ENCODE data around the gene LY6G6D.

LY6G6D gene

DNA sequence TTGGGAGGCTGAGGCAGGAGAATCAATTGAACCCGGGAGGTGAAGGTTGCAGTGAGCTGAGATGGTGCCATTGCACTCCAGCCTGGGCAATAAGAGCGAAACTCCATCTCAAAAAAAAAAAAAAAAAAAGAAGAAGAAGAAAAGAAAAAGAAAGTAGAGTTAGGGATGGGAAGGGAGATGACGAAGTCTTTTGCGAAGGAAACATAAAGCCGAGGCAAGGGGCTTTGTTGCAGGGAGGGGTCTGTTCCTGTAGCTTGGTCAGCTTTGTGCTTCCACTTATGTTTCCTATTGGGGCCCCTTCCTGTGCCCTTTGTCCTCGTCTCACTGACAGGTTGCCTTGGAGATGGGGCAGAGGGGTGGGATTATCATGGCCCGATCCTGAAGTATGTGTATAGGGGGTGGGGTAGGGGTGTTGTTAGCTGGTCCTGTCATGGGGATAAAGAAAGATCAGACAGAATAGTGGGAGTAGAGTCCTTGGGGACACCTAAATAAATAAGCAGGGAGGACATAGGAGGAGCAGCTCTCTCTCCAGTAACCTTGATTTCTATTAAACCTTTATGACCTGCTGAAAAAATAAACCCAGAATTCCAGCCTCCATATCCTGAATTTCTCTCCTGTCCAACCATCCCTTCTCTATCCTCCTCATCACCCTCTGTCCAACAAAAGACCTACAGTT lies 22.3 kb downstream of the LY6G6D start:
- DNase-seq = no peak

DNA sequence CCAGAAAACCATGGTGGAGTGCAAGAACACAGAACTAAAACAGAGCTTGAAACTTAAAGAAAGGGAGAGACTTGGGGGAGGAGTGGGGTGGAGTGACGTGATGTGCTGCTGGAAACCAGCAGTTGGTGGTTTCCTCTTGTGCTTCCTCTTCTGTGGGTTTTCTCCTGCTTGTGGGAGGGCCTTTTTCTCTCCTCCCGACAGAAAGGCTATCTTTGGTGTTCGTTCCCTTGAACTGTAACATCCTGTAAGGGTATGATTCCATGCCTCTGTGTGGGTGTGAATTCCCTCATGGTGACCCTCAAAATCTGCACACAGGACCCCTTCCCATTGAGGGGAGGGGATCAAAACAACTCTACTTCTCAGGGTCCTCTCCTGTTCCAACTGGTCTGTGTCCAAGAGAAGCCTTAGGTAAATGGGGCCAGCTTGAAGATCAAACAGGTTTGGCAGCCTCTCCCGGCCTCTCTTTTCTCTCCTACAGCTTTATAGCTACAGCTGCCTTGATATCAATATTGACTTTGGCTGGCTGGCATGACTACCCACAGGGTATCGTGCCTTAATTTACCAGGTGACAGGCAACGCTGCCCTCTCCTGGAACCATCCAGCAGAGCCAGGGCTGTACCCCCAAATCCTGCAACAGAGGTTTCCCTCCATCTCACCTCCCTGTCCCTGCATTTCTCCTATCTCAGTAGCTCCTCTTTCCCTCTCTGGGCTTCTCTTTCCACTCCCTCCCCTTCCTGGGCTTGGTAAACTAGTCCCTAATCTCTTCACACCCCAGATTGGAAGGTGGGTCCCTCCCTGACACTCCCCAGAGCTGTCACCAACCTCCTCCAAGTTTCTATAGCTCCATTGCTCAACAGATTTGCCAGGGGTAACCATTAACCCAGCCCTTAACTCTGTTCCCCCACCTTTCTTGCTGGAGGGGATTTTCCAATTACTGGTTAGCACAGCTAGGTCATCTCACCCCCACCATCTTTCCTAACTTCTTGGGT lies 23.1 kb downstream of the LY6G6D start:
- peak; percentile 46 for DNase-seq

DNA sequence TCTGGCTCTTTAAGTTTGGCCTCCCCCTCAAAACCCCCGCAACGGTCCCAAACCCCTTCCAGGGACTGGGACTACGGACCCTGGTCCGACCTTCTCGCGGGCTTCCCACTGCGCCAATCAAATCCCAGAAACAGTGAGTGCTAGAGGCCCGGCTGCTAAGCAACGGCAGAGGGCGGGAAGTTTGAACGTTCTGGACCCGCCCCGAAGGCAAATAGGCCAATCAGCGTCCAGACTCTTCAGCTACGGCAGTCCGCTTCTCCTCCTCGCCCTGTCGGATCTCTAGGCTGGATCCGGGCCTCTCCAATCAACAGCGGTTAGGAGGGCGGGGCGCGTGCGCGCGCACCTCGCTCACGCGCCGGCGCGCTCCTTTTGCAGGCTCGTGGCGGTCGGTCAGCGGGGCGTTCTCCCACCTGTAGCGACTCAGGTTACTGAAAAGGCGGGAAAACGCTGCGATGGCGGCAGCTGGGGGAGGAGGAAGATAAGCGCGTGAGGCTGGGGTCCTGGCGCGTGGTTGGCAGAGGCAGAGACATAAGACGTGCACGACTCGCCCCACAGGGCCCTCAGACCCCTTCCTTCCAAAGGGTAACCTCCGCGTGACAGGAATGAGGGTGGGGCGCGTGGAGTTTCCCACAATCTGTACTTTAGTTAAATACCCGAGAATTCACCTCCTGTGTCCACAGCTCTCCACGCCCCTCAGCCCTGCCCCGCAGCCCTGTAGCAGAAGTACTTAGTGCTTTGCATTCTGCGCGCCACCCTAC lies 24.7 kb downstream of the LY6G6D start, which contains the start of gene MSH5:
MSH5 (plus strand) TSS at position 367 of the 758 bp plus-strand sequence. CDS start 462 bp downstream, outside the sequence.
- DNase-seq = peak; percentile 95

DNA sequence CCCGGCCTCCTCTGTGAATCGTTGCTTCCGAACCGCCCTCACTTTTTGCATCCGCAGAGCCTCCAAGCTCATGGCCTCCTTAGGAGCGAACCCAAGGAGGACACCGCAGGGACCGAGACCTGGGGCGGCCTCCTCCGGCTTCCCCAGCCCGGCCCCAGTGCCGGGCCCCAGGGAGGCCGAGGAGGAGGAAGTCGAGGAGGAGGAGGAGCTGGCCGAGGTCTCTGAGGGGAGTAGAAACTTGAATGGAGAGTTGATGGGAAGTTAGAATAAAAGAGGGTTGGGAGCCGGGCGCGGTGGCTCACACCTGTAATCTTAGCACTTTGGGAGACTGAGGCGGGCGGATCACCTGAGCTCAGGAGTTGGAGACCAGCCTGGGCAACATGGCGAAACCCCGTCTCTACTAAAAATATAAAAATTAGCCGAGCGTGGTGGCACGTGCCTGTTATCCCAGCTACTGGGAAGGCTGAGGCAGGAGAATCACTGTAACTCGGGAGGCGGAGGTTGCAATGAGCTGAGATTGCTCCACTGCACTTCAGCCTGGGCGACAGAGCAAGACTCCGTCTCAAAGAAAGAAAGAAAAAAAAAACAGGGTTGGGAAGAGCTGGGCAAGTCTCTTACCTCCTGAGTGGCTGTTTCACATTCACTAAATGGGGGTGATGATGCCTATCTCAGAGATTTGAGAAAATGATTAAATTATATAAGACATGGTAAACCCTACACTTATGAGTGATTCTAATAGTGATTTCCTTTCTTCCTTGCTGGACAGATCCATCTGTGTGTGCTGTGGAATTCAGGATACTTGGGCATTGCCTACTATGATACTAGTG lies 25.5 kb downstream of the LY6G6D start:
- no peak for DNase-seq

DNA sequence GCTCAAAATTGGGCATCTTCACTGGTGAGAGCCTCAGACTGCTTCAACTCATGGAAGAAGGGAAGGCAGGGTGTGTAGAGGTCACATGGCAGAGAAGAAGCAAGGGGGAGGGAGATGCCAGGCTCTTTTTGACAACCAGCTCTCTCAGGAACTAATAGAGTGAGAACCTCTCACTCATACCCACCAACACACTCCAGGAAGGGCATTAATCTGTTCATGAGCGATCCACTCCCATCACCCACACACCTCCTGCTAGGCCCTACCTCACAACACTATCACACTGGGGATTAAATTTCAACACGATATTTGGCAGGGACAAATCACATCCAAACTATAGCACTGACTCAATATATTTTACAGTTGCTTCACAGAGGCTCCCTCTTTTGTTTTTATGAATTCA lies 26.7 kb downstream of the LY6G6D start:
- no peak for DNase-seq

DNA sequence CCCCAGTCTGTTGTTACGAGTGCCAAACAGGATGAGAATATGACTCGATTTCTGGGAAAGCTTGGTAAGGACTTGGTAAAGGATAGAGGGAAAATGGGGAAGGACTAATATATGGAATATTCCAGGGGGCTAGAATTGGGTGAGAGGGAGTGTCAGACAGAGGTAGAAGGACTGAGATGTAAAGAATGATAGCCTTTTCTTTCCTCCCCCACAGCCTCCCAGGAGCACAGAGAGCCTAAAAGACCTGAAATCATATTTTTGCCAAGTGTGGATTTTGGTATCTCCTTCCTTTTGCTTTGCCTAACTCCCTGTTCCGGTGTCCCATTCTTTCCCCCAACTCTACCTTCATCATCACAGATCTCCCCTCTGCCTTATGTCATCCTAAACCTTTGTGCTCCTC lies 27.7 kb downstream of the LY6G6D start:
- no peak for DNase-seq

DNA sequence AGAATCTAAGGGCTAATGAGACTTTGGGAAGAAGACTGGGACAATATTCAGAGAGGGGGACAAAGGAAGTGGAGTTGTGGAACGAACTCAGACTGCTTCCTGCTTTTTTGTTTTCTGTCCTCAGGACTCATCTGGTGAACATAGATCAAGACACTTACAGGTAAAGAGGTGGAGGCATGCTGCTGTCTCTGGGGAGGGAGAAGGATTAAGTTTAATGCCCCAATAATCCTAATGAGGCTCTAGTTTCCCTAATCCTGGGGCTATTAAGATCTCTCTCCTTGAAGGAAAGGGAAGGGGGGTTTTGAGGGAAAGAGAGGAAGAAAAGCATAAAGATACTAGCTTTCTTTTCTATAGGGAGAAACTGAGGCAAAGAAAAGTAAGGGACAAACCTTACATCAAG lies 29.3 kb downstream of the LY6G6D start:
- no peak for DNase-seq

DNA sequence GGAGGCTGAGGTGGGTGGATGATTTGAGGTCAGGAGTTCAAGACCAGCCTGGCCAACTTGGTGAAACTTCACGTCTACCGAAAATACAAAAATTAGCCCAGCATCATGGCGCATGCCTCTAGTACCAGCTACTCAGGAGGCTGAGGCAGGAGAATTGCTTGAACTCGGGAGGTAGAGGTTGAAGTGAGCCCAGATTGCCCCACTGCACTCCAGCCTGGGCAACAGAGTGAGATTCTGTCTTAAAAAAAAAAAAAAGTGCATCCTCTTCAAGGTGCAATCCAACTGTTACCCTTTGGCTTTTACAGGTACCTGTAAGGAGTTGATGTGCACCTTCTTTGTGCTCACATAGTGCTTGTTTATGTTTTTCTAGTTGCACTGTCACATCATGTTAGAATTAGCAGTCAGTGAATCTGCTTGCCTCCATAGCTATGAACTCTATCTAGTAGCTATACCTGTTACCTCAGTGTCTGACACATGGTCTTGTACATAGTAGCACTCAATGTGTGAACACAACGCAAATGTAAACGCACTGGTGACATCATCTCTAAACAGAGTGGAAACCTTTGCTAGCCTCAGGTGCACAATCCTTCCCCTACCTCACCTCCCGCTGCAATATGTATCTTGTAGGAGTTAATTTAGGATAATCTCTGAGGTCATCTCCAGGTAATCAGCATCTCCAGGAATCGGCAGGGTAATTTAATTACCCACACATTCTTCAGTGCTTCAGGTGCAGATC lies 34.3 kb downstream of the LY6G6D start:
- no peak for DNase-seq

DNA sequence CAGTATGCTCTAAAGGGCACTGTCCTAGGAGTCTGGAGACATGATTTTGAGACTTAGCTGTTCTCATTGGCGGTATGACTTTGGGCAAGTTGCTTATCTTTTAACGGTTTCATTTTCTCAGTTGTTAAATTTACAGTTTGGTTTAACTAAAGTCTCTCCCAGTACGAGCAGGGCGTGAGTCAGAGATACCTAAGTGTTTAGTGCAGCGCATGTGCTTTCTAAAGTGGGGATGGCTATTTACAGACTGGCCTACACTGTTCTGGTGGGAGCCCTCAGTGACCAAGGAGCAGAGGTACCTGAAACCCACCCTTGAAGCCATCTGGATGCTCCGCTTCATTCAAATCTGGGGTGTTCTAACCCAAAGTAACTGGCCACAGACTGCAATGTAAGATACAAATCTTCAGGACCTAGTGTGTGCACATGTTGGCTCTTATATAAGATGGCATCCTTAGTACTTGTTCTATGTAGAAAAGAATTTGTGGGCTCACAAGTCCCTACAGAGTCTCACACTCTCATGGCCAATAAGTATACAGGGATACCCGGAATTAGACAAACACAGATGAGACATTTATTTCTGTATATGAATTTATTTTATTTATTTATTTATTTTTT lies 35.4 kb downstream of the LY6G6D start:
- no peak for DNase-seq

DNA sequence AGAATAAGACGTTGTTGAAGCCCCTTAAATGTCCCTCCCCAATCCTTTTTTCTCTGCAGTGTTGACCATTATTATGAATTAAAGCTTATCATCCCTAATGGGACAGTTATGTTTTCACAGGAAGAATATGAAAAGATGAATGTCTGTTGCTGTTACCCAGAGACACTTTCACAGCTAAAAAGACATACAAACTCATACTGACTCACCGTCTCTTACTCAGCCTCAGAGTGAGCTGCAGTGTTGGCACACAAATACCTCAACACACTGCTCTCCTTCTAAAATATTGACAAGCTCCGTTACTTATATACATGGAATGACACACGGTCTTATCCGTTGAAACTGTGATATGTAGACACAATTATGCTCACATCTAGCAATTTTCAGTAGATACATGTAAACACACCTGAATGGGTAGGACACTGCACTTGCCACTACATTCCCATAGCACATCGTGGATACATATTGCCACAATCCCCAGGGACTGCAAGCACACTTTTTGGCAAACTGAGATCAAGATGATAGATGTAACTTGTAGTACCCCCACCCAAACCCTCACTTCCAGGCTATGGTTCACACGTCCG lies 37.7 kb downstream of the LY6G6D start:
- no peak for DNase-seq

DNA sequence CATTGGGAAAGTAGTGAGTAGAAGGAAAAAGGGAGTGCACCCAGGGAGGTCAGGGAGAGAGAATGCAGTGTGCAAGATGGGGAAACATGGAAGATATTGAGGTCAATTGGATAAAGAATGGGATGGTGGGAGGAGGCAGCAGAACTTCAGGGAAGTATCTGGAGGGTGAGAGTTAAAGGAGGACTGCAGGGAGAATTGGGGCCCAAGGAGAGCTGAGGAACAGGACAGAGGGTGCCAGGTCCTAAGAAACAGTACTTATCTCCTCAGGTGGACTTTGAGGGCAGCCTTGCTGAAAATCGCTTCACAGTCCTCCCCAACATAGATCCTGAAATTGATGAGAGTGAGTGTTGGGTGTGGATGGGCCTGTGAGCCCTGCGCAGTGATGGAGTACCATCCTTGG lies 43.1 kb downstream of the LY6G6D start:
- no peak for DNase-seq

DNA sequence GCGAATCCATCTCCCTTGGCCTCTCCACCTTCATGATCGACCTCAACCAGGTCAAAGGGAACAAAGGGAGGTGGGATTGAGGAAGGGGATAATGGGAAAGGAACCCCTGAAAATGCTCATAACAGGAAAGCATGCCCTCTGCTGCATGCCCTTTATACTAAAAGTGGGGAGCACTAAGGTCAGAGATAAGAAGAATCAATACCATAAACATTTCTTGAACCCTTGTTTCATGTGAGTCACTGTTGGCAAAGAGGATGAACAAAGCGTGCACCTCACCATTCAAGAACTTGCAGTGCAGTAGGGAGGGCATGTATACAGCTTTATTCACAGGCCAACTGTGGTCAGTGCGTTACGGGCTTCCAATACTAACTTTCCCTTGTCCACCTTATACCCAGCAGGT lies 45.6 kb downstream of the LY6G6D start:
- DNase-seq = no peak

DNA sequence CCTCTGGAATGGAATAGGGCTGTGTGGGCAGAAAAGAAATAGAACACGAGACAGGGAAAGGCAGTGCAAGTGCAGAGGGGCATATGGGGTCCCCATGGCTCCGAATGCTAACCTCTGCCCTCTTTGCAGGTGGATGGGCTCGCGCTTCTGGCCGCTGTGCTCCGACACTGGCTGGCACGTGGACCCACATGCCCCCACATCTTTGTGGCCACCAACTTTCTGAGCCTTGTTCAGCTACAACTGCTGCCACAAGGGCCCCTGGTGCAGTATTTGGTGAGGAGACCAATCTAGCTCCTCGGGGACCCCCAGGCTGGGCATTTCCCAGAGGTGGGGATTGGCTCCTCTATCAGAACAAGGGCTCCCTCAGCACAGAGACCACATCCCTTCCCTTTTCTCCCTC lies 46.2 kb downstream of the LY6G6D start:
- no peak for DNase-seq

DNA sequence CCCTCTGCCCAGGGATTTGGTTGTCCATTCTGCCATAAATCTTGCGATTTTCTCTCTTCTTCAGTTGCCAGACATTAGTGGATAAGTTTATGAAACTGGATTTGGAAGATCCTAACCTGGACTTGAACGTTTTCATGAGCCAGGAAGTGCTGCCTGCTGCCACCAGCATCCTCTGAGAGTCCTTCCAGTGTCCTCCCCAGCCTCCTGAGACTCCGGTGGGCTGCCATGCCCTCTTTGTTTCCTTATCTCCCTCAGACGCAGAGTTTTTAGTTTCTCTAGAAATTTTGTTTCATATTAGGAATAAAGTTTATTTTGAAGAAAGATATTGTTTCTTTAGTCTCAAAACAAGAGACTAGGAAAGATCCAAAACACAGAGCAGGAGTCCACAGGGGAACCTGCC lies 47.2 kb downstream of the LY6G6D start, which contains the start of gene SAPCD1:
SAPCD1 (plus strand) TSS at position 301 of the 400 bp plus-strand sequence. CDS start 399 bp downstream, outside the sequence.
- no peak for DNase-seq

DNA sequence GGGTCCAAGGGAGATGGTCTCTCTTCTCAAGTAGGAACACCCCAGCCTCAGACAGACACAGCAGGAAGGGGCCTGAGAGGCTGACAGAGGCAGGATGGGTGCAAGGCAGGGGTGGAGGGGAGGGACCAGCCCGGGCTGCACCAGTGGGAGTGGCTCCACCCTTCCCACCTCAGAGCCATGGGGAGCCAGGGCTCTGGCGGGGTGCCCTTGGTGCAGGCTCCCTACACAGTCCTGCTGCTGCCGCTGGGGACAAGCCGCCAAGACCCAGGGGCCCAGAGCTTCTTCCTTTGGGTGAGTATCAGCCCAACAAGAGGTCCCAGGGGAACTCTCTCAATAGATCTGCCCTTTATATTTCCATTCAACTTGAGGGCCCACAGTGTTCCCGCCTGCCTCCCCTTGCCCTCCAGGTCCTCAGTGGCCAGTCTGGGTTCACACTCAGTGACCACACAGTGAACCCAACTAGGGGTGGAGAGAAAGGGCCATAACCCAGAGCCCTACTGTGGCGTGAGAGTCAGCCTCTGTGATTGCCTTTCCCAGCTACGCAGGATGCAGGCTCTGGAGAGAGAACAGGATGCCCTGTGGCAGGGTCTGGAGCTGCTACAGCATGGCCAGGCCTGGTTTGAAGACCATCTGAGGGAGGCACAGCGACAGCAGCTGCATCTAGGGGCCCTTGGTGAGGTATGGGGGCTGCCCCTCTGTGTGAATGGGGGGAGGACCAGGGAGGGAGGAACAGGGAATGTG lies 47.9 kb downstream of the LY6G6D start:
- DNase-seq = no peak

DNA sequence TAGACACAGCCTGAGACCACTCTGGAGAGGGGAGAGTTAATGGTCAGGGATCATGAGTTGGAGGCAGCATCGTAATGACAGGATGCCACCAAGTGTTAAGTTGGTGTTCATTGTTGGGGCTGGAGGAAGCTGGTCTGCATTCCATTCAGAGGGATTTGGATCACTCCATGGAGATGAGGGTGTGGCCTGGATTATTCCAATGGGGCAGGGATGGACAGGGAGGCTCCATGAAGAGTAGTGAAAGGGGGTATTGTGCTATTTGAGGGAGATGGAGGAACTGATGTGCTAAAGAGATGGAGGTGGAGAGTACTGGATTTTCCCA lies 48.4 kb downstream of the LY6G6D start:
- no peak for DNase-seq

DNA sequence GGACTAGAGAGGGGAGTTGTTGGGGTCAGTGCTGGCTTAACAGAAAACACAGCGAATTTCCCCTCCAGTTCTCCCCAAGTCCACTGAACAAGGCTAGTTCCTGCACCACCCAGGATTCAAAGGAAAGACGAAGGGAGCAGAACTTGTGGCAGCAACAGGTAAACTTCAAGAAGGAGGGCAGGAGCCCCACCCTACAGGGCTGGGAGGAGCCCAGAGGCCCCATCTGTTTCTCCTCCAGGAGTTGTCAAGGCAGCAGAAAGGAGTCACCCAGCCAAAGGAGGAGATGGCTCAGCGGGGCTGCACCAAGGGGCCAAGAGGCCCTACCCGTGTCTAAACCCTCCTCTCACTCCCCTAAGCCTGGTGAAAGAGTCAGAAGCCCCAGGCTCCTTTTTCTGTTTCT lies 49.0 kb downstream of the LY6G6D start:
- no peak for DNase-seq

DNA sequence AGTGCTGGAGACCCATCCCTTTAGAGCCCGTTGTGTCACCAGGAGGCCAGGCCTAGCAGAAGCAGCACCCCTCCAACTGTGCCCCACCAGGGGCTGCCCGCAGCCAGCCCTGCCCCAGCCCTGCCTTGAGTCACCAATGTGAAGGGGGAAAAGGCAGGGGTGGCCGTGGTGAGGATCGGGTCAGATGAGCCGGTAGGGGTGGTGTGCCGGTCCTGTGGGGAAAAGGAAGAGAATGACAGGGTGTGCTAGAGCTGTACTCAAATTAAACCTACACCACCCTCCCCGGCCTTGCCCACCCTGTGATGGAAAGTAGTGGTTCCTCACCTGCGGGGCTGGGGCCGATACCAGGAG lies 50.4 kb downstream of the LY6G6D start:
- no peak for DNase-seq

DNA sequence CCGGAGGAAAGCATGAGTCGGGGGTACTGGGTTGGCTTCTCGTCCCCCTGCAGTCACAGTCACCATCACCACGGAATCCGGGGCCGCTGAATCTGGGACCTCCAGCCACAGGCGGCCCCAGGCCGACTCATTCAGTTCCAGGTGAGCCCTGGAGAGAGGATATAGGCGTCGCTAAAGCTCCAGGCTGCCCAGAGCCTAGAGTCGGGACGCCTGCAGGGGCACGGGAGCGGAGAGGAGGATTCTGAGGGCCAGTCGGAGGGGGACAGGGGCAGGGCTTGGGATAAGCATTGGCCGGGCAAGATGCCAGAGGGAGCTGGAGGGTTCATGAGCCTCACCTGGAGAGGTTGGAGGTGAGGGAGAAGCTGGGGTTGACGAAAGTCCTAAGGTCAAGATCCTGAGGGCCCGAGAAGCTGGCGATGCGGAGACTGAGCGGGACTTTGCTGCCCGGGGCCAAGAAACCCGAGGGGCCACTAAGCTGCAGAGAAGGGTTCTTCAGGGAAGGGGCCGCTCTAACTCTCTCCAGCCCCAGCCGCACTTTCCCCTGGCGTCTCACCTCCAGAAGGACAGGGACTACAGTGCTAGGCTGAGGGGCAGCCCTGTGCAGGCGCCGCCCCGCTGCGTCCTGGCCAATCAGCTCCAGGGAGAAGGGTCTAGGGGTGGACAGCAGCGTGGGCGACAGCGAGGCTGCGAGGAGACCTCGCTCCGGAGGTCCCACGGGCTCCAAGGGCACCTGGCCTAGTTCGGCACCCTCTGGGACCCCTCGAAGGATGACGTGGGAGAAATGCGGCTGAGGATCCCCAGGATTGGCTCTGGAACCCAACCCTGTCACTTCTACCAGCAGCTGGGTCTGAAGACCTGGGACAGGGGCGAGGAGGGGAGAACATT lies 51.0 kb downstream of the LY6G6D start:
- no peak for DNase-seq
